ENCODE data around the gene USP40.

DNA sequence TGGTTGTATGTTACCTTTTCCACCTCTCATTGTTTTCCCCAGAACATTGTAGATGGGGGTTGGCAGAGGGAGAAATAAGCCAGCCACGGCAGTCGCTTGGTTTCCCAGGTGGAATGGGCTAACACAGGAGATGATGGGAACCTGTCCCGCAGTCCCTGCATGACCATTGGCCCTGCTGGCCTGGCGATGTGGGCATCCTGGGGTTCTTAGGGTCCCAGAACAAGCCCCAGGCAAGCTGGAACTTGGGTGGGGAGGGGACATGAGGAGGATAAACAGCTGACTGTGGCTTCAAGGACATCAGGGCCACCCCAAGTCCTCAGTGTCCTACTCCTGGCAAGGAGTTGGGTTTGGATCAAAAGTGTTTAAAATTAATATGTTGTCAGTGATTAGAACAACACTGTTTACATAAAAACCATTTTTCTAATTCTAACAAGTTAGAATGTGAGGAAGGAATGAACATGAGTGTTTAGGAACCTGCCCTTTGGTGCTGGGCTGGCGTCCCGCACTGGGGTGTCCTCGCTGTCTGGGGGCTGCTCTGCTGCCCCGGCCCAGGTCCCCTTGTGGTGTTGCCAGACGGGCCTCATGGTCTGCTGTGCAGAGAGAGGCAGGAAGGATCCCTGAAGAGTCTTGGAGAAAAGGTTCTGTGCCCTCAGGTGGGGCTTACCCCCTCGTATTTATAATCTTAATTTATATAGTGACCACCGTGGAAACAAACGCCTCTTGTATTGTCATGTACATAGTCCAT is 95.1 kb downstream of the USP40 start:
- TF ChIP-seq, protein P1, sequence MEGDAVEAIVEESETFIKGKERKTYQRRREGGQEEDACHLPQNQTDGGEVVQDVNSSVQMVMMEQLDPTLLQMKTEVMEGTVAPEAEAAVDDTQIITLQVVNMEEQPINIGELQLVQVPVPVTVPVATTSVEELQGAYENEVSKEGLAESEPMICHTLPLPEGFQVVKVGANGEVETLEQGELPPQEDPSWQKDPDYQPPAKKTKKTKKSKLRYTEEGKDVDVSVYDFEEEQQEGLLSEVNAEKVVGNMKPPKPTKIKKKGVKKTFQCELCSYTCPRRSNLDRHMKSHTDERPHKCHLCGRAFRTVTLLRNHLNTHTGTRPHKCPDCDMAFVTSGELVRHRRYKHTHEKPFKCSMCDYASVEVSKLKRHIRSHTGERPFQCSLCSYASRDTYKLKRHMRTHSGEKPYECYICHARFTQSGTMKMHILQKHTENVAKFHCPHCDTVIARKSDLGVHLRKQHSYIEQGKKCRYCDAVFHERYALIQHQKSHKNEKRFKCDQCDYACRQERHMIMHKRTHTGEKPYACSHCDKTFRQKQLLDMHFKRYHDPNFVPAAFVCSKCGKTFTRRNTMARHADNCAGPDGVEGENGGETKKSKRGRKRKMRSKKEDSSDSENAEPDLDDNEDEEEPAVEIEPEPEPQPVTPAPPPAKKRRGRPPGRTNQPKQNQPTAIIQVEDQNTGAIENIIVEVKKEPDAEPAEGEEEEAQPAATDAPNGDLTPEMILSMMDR (IDR thresholded peaks at IDR 0.05; ENCODE audit: low read depth, low read length): no peak
- TF ChIP-seq POLR2A (IDR thresholded peaks at IDR 0.05; ENCODE audit: extremely low read depth, insufficient read length) (no peak), MYC (IDR thresholded peaks at IDR 0.05; ENCODE audit: low read depth, low read length) (no peak)
- TF ChIP-seq, protein P2, sequence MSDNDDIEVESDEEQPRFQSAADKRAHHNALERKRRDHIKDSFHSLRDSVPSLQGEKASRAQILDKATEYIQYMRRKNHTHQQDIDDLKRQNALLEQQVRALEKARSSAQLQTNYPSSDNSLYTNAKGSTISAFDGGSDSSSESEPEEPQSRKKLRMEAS (IDR thresholded peaks at IDR 0.05; ENCODE audit: low read depth, low read length): no peak

All from NB4 (cell line).